ENCODE data around the gene PLEKHA6.

DNA sequence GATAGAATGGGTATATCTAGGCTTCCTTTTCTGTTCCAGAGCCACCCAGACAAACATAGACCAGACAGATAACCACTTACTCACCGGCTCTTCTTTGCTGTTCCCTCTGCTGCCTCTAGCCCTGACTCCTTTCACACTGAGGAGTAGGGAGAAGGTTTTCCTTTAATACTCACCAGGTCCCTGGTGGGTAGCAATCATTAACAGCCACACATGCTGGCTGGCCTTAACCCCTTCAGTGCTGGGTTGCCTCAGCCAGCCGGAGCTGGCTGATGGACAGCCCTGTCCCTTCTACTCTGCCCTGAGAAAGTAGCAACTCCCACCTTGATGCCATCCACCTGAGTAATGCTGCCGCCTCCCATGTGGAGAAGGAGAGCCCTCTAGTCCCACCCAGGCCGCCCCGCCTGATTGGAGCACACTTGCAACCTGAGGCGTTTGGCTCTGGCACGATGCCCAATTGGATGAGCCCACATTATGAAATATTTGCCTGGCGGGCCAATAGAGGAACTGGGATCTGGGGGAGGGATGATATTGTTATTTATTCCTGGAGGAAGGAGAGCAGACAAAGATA, 71.6 kb downstream of the PLEKHA6 start:
- no peak for TF ChIP-seq POLR2A (IDR thresholded peaks at IDR 0.05; ENCODE audit: low read length)
- TF ChIP-seq GATA1 (IDR thresholded peaks at IDR 0.05; ENCODE audit: low read depth, low read length), result no peak

All from erythroblast (primary cell).